Left kidney (tissue), 2 donors: ENCODE results near the gene TOP2B. TPM values are rescaled to one million over a fixed set of nuclear protein-coding genes. Genes with fewer than 3 reads are reported as not detected.

Experiments used
- DNase-seq: peaks from one replicate; pipeline ENCODE4 v3.0.0-alpha.2; 2013
- polyA plus RNA-seq: library from polyadenylated mRNA; unstranded; fragments of 120-200 nt; gene quantifications from one replicate; pipeline ENCODE4 v1.2.1, GENCODE V29; 2013; ENCODE audit not compliant: insufficient read length

The TOP2B gene
- polyA plus RNA-seq, 1 donor: 353 TPM

DNA sequence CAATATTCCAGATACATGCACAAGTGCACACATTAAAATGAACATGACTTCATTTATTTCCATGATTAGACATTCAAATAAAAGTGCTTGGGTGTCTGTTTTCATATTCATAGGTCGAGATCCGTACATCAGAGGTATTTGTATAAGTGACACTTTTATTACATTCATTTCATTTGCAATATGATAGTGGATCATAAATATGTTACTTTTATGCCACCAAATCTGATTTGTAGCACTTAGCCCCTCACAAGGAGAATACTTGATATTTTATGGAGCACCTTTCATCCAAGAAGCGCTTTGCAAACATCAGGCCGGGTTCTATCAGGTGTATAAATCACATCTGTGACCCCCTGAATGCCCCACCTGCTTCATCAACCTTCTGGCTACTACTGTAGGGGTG is 100.6 kb downstream of the TOP2B start:
- DNase-seq: no peak

DNA sequence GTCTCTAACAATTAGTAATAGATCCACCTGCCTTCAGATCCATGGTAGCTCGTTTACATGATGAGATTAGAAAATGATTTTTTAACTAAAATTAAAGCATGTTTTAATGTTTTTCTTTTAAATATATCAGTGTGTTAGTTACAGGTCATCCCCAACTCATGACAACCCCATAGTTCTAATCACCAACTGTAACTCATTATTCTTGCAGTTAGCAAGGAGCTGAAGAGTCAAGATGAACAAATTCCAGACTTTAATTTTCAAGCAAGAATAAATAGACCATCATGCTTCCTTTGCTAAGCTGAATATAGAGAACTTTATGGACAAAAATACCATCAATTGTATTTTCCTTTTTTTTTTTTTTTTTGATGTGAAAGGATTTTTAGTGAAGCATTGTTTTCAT is 101.1 kb downstream of the TOP2B start:
- no peak for DNase-seq

DNA sequence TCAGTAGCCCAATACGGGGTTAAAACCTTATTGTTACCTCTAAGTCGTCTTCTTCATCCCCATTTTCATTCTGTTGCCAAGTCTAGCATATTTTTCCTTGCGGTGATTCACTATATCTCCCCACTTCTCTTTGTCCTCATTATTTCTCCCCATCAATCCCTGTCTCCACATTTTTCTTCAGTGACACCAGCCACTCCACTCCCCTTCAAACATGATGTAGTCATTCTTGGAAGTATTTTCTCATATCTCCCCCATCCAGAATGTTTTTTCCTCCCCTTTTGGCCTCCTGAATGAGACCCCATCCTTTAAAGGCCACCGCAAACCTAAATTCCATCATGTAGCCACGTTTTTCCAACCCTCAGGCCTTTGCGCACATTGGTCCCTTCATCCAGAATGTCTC is 105.9 kb downstream of the TOP2B start:
- no peak for DNase-seq

DNA sequence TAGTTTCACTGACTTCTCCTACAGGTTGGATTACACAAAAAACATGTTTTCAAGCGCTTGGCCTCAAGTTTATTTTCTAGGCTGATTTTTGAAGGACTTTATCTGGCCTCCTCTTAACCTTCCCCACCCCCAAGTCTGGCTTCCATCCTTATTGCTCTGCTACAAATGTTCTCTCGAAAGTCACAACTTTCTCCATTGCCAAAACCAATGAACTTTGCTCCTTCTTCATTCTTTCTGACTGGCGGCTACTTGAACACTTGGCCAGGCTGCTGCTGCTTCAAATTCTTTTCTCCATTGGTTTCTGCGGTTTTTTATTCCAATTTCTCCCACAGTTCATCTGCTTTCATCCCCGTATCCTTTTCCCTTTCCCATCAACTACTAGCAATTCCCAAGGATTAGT is 106.6 kb downstream of the TOP2B start:
- DNase-seq: peak; percentile 60

DNA sequence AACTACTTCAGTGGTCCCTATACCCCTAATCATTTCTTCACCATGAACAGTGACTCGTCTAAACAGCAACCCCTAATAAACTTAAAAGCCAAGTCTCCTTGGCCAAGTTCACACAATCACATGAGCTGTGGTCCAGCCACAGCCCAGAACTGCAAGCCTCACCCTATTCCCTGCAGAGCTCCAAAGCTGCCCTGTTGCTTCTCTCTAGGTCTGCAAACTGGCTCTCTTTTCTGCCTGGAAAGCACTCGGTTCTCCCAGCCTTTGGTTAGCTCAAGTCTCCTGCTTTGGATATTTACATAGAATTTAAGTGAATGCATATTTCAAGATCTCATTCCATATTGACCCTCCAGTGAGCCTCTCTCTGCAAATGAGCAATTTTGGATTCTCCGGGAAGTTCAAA is 107.0 kb downstream of the TOP2B start:
- no peak for DNase-seq

DNA sequence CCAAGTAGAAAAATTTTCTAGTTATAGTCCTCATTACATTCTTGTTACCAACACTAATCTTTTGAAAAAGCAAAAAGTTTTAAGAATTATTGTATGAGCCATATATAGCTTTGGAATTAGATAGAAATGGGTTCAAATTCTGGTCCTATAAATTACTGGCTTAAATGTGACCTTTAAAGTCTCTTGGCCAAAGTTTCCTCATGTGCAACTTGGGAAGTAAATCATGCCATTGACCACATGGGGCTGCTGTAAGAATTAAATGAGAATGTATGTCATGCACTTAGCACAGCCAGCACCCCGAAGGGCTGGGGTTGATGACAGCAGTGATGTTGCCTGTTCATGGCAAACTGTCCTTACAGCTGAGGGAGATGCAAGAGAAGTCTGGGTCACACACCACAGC is 108.3 kb downstream of the TOP2B start:
- no peak for DNase-seq

DNA sequence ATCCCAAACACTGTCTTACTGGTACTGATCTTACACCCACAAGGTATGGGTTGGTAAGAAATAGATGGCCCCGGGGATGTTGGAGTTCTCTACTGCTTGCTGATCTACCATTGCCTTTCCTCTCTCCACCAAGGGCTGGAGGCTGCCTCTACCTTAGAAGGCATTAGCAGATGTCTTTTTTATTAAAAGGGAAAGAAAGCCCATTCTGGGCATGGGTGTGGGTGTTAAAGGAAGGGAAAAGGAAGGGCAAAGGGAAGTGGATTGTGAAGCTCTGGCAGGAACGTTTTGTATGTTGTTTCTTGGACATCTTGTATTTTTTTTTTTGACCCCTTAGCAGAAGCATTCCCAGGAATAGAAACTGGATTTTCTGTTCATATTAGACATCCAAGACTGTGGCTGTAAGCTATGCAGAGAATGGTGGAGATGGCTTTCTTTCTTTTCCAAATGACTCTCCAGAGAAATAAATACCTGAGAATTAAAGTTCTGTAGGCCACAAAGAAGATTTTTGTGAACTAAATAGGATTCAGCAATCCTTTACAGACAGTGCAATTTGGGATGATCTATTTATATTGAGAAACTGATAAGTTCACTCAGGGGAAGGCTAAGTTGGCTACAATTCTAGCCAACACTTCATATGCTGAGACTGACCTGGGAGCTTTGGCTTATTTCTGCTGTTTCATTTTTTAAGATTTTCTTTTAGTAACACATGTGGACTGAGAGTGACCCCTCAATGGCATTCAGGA is 108.8 kb downstream of the TOP2B start:
- DNase-seq: no peak

DNA sequence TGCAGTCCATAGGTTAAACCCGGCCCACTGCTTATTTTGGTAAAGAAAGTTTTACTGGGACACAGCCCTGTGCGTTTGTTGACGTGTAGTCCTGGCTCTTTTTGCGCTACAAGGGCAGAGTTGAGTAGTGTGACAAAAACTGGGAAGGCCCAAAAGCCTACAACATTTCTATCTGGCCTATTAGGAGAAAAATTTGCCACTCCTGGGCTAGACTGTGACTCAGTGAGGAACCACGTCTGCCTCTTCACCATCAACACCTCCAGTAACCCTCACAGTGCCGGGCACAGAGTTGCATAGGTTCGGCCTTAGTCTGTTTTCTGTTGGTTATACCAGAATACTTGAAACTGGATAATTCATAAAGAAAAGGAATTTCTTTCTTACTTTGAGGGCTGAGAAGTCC is 110.3 kb downstream of the TOP2B start:
- no peak for DNase-seq

DNA sequence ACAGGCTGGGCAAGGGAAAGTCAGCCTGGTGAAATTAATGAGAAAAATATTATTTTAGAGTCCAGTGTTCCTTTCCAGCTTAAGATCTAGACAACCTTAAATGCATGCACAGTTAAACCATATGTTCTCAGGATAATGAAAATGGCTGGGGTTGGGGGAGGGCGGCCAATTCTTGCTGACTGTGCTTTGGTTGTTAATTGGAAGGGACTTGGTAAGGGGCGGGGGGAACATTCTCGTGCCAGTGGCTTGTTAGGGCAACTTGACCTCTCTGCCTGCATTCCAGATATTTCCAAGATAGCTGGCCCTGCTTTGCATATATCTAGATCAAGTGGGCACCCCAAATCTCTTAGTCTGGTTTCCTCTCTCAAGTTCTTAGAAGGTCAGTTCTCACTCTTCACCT is 112.5 kb downstream of the TOP2B start:
- no peak for DNase-seq

DNA sequence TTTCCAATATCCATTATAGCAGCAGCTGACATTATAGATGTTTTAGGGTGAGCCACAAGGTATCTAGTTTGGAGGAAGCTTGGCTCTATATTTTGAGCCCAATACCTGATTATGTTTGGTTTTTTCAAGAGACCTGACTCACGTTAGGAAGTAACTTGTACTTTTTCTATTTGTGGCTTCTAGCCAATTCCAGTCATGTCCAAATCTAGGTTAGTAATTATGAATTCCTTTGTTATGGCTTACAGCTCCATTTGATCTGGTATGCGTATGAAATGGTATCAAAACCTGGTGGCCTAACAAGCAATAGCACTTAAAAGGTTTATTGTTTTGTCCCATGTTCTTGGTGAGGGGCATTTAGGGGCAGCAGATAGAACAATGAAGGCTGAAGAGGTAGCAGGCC is 115.9 kb downstream of the TOP2B start:
- DNase-seq: no peak

DNA sequence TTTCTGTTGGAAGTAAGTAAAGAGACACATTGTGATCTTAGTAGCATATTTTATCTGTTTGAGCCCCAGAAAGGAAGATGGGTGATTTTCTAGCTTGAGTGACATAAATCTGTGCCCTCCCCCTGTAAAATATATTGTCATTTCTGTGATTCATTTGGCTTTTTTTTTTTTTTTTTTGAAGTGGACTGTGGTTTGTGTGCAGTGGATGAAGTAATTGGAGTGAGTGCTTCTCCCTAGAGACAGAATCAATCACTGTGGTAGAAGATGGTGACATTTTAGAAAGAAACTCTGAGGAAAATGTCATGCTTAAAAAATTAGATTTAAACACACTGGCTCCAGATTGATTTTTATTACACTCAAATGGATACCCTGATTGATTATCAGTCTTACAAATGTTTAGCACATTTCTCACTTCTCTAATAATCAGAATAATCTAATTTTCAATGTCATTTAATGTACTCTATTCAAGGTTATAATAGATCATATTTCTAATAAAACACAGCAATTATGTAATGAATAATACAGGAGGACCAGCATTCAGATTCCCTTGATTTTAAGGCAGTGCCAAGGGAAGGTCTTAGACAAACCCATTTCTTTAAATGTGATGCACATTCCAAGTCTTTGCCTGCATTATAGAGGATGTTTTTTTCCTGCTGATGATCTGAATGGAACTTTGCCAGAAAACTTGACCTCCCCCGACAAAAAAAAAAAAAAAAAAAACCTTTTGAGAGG is 116.6 kb downstream of the TOP2B start:
- no peak for DNase-seq

Other genes with a start within 250 kb of the TOP2B start
- gene RARB, start 236.6 kb downstream of the TOP2B start, polyA plus RNA-seq: 50.7 TPM
- gene NGLY1, start 118.5 kb upstream of the TOP2B start, polyA plus RNA-seq: 46.6 TPM
- gene OXSM, start 125.2 kb upstream of the TOP2B start, polyA plus RNA-seq: 24.2 TPM